KBM-7 (cell line): ENCODE data around the gene KMT2B.
"Not testable (repeated sequence)": the region's sequence is repeated elsewhere in the genome, so short reads cannot be mapped to it uniquely, and the experiment has no call there.

Experiments
- DNase-seq: peaks from one replicate; pipeline ENCODE4 v3.0.0-alpha.2; 2015
- in situ Hi-C: fragments of 300-500 bp; cut with MboI; formaldehyde crosslinking; loops from 2 replicates; pipeline ENCODE4 v1.14.3; 2020; ENCODE audit warnings: low sequenced_read_pairs, low pct_unique_long_range_greater_than_20kb, mixed read lengths

KMT2B gene

DNA sequence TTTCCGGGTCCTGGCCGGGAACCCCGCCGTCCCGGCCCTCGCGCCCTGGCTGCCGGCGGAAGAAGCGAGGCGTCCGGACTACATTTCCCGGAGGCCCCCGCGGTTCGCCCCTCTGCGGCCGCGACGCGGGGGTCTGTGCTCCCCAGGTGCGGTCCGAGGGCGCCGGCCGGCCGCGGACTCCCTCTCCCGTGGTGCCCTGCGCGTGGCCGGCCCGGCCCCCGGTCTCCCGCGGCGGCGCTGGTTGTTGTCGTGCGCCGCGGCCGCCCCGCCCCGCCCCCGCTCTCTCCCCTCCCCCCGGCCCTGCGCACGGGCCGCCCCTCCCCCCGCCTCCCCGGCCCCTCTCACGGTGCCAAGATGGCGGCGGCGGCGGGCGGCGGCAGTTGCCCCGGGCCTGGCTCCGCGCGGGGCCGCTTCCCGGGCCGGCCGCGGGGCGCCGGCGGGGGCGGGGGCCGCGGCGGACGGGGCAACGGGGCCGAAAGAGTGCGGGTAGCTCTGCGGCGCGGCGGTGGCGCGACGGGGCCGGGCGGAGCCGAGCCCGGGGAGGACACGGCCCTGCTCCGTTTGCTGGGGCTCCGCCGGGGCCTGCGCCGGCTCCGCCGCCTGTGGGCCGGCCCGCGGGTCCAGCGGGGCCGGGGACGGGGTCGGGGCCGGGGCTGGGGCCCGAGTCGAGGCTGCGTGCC, at the start of gene KMT2B:
Gene KMT2B, plus strand, starts transcription at position 339 of the 680 bp plus-strand sequence. Its CDS starts 16 bp downstream, at position 355.
- in situ Hi-C loops: no loop called here
- DNase-seq: no peak

DNA sequence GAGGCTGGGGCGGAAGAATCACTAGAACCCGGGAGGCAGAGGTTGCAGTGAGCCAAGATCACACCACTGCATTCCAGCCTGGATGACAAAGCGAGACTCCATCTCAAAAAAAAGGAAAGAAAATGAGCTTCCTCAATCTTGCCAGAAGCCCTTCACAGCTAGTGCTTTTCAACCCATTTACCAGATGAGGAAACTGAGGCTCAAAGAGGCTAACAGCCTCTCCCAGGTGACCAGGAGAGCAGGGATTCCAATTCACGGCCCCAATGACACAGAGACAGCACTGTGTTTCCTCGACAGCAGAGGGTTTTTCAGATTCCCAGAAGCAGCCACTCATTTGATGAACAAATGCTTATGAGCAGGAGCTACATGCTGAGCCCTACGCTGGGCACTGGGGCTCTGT, 48.2 kb upstream of the KMT2B start:
- in situ Hi-C loops: no loop called here
- DNase-seq: no peak

GRCh38 chr19:35669974-35670373, 47.8 kb upstream of the KMT2B start:
- DNase-seq: no peak
- in situ Hi-C loops: no loop called here

- in situ Hi-C loops: no loop called here
- no peak for DNase-seq
Measured at GRCh38 chr19:35670686-35671085, 47.1 kb upstream of the KMT2B start.

DNA sequence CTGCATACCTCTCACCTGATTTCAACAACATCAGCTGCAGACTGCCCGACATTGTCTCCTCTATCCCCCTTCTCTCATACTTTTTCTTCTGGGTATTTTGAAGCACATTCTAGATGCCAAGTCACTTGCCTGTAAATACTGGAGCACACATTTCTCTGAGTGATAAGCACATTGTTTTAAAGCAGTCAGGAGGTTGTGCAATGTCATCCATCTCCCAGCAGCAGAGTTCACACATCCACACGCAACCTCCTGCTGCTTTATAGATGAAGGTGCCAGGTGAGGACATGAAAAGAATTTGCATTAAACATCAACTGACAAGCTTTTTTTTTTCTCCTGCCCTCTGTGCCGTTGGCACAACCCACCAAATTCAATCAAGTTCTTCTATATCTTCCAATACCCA, 46.0 kb upstream of the KMT2B start:
- in situ Hi-C loops: no loop called here
- DNase-seq: peak; percentile 27

- DNase-seq: no peak
- in situ Hi-C loops: no loop called here
Measured at GRCh38 chr19:35673121-35673804, 44.5 kb upstream of the KMT2B start.

- in situ Hi-C loops: no loop called here
- DNase-seq: no peak
Measured at GRCh38 chr19:35675589-35676140, 42.1 kb upstream of the KMT2B start.

- in situ Hi-C loops: no loop called here
- DNase-seq: no peak
Measured at GRCh38 chr19:35689836-35690235, 28.0 kb upstream of the KMT2B start.

DNA sequence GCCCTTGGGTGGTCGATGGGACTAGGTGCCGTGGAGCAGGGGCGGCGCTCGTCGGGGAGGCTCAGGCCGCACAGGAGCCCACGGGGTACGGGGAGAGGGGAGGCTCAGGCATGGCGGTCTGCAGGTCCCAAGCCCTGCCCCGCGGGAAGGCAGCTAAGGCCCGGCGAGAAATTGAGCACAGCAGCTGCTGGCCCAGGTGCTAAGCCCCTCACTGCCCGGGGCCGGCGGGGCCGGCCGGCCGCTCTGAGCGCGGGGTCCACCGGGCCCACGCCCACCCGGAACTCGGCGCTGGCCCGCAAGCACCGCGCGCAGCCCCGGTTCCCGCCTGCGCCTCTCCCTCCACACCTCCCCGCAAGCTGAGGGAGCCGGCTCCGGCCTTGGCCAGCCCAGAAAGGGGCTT, 26.7 kb upstream of the KMT2B start:
- in situ Hi-C loops, DNase-seq: not testable (repeated sequence)

DNA sequence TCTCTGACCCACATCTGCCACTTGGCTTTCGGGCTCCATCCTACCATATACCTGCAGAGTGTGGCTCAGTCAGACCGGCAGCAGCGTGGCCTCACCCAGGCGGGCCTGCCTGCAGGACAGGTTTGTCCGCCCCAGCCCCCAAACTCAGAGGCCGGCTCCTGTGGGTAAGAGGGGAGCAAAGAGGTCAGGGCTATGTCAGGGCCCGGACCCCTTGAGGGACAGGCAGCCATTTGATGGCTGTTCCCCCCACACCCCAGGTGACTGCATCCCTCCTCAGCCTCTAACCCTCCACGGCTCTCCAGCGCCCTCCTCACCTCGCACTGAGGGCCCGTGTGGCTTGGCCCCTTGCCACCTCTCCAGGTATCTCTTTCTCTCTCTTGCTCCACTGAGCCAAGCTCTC, 25.8 kb upstream of the KMT2B start:
- in situ Hi-C loops: no loop called here

DNA sequence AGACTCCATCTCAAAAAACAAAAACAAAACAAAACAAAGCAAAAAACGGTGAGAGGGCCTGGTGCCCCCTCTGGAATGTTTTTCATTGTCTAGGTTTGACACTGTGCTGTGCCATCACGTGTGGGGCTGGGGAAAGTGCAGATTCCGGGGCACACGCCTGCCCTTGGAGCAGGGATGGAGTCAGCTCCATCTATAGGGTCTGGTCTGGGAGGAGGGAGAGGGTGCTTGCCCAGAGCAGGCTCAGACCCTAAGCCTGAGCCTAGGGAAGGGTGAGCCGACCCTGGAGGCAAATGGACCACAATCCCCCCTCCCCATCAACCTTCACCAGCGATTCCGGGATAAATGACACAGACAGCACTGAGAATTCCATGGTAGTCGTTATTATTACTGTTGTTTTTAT, 24.4 kb upstream of the KMT2B start:
- no peak for DNase-seq
- in situ Hi-C loops: no loop called here

More for the DNA sequence above, 25.8 kb upstream of the KMT2B start:
- no peak for DNase-seq

GRCh38 chr19:35693835-35694599, 23.8 kb upstream of the KMT2B start:
- in situ Hi-C loops: no loop called here
- peak; percentile 91 for DNase-seq

- no peak for DNase-seq
- in situ Hi-C loops: no loop called here
Measured at GRCh38 chr19:35695895-35696422, 21.8 kb upstream of the KMT2B start.

- DNase-seq: no peak
- in situ Hi-C loops: no loop called here
Measured at GRCh38 chr19:35696835-35697234, 21.0 kb upstream of the KMT2B start.

DNA sequence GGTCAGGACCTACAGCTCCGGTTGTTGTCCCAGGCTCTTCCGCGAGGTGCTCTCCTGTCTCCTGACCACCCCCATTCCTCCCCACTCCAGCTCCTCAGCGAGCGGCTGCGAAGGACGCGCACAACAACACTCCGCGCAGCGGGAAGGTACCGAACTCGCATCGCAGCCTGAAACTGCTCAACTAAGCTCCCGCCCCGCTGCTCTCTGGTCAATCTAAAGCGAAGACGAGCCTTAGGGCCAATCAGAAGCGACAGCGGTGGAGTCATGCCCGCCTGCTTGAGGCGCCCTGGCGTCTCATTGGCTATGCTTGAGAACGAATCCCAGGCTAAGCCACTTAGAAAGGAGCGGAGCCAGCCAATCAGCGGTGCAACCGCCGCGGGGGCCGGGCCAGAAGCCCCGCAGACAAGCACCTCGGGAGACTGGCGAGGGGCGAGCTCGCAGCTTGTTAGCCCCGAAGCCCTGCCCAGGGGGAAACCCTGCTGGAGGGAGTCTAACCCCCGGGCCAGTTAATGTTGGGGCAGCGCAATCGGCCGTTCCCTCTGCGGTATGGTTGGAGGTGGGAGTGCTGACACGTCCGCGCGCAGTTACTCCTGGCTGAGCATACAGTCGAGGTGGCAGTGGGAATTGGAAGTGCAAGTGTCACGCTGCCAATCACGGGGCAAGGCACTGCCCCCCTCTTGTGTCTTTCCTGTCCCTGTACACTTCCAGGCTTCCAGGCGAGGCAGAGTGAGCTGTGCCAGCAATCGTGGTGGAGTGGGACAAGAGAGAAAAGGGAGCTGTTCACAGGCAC, 15.4 kb upstream of the KMT2B start:
- DNase-seq: peak; percentile 98
- in situ Hi-C loops: no loop called here

GRCh38 chr19:35703343-35703742, 14.5 kb upstream of the KMT2B start:
- in situ Hi-C loops: no loop called here
- DNase-seq: no peak

- no peak for DNase-seq
- in situ Hi-C loops: no loop called here
Measured at GRCh38 chr19:35704218-35704617, 13.6 kb upstream of the KMT2B start, which contains the start of gene ZBTB32. Gene ZBTB32, plus strand, starts transcription at chr19:35704558. Its CDS starts 10,069 bp downstream, at chr19:35714627.

GRCh38 chr19:35708391-35708790, 9.4 kb upstream of the KMT2B start:
- no peak for DNase-seq
- in situ Hi-C loops: no loop called here
